Esophagus squamous epithelium (tissue), 4 donors: ENCODE data around the gene CYSTM1.

Experiments used
- CTCF ChIP-seq, 6 experiments: fragments of 450-650 bp in 4 of 6; fragments of 200-600 bp in 2 of 6; sonication (generic) in 2 of 6; IDR thresholded peaks; one replicate each; pipeline ENCODE4 v1.5.1; 2016 to 2019; ENCODE audit warnings: antibody characterized with exemption in 6 of 6, mild to moderate bottlenecking in 4 of 6, moderate library complexity in 4 of 6
- POLR2A ChIP-seq, 4 donors: fragments of 450-650 bp; IDR thresholded peaks; one replicate each; pipeline ENCODE4 v1.6.1; 2017; ENCODE audit warnings: antibody characterized with exemption in 4 of 4, mild to moderate bottlenecking in 4 of 4, moderate library complexity in 3 of 4

DNA sequence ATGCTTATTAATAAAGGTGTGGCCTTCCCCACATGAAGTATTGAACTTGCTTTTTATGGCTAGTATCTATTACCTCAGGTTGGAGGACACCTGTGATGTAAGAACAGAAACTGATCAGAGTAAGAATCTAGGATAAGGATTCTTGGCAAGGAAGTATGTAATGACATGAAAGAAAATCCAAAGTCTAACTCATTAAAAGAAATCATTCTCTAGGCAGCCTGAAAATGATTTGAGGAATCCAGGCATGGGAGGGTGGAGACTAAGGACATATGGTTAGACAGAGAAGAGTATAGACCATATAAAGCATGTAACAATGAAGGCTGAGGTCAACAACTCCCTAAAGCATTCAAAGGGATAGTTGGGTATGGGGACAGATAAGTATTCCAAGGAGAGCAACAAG is 95.0 kb downstream of the CYSTM1 start:
- TF ChIP-seq CTCF (IDR thresholded peaks at IDR 0.05) (no peak), POLR2A (IDR thresholded peaks at IDR 0.05) (no peak)
